Mesodermal cell (in vitro differentiated cells): Measurements from ENCODE around the gene OSBPL10.

Experiments used
- H3K27ac ChIP-seq: 2 replicates; pipeline ENCODE4 v1.7.0; 2013; ENCODE audit warnings: mild to moderate bottlenecking, low read depth, low read length, moderate library complexity; ENCODE audit not compliant: severe bottlenecking
- H3K36me3 ChIP-seq: 2 replicates; pipeline ENCODE4 v1.7.1; 2013; ENCODE audit warnings: mild to moderate bottlenecking, low read length, moderate library complexity; ENCODE audit not compliant: control insufficient read depth, insufficient read depth
- H3K4me1 ChIP-seq: one replicate; pipeline ENCODE4 v1.7.1; 2013; ENCODE audit warnings: mild to moderate bottlenecking, low read length; ENCODE audit not compliant: insufficient read depth, control insufficient read depth, poor library complexity, severe bottlenecking
- H3K4me3 ChIP-seq: 2 replicates; pipeline ENCODE4 v1.7.0; 2013; ENCODE audit warnings: low read length, control low read depth, mild to moderate bottlenecking; ENCODE audit not compliant: insufficient read depth, poor library complexity, severe bottlenecking; ENCODE audit errors: extremely low read depth
- H3K9me3 ChIP-seq: 2 replicates; pipeline ENCODE4 v1.7.1; 2013; ENCODE audit warnings: mild to moderate bottlenecking, low read length, moderate library complexity; ENCODE audit not compliant: control insufficient read depth
- WGBS, 2 experiments: methylation state at CpG; one replicate each; pipeline ENCODE4 v1.1.5; 2013; ENCODE audit warnings: missing lambda C conversion rate in 2 of 2; ENCODE audit not compliant: insufficient coverage in 2 of 2; 5-methylcytosine and 5-hydroxymethylcytosine counted together

The OSBPL10 gene

GRCh38 chr3:31836131-31837075 lies 144.7 kb downstream of the OSBPL10 start:
- 93 to 97% methylated on average over 4 to 6 of the region's 6 CpGs for WGBS, 2 experiments

GRCh38 chr3:31833391-31834190 lies 147.5 kb downstream of the OSBPL10 start:
- Histone ChIP-seq H3K4me3 (no peak overlapping the region), H3K27ac (no peak overlapping the region), H3K36me3 (peaks cover 7% of the 10 kb centered on the region), H3K4me1 (peaks cover 10% of the 10 kb centered on the region), H3K9me3 (no peaks in the 10 kb centered on the region)
- 83 to 96% methylated on average over 2 of the region's 6 CpGs for WGBS, 2 experiments

More at GRCh38 chr3:31836131-31837075, 144.7 kb downstream of the OSBPL10 start:
- no peak overlapping the region for H3K27ac ChIP-seq
- H3K36me3 ChIP-seq, result no peaks in the 10 kb centered on the region
- H3K9me3 ChIP-seq, result peaks cover 6% of the 10 kb centered on the region
- no peak overlapping the region for H3K4me3 ChIP-seq
- peaks cover 10% of the 10 kb centered on the region for H3K4me1 ChIP-seq

DNA sequence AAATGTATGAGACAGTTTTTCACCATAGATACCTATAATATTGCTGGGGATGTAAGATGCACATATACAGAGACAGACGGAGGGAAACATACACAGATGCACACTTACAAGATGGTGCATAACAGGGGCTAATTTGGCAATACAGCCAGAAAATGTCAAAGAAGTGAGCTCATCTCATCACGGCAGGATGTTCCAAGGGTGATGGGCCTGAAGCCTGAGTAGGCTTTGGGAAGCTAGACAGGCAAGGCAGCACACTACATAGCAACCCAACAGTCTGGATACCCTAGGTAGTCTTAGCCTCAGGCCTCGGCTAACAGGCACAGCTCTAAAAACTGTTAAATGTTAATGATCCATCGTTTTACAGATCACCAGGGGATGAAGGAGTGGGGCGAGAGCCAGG lies 148.5 kb downstream of the OSBPL10 start:
- H3K4me1 ChIP-seq, result peaks cover 10% of the 10 kb centered on the region
- H3K9me3 ChIP-seq, result no peaks in the 10 kb centered on the region
- H3K4me3 ChIP-seq, result no peak overlapping the region
- H3K27ac ChIP-seq, result no peak overlapping the region
- peaks cover 7% of the 10 kb centered on the region for H3K36me3 ChIP-seq
- 52 to 66% methylated on average over 2 to 4 of the region's 5 CpGs for WGBS, 2 experiments

GRCh38 chr3:31831591-31831990 lies 149.5 kb downstream of the OSBPL10 start:
- Histone ChIP-seq H3K36me3 (peaks cover 9% of the 10 kb centered on the region), H3K4me3 (no peak overlapping the region), H3K27ac (no peak overlapping the region), H3K9me3 (no peaks in the 10 kb centered on the region), H3K4me1 (peaks cover 10% of the 10 kb centered on the region)
- WGBS, 2 experiments, result 67 to 90% methylated on average over 1 to 4 of the region's 4 CpGs

DNA sequence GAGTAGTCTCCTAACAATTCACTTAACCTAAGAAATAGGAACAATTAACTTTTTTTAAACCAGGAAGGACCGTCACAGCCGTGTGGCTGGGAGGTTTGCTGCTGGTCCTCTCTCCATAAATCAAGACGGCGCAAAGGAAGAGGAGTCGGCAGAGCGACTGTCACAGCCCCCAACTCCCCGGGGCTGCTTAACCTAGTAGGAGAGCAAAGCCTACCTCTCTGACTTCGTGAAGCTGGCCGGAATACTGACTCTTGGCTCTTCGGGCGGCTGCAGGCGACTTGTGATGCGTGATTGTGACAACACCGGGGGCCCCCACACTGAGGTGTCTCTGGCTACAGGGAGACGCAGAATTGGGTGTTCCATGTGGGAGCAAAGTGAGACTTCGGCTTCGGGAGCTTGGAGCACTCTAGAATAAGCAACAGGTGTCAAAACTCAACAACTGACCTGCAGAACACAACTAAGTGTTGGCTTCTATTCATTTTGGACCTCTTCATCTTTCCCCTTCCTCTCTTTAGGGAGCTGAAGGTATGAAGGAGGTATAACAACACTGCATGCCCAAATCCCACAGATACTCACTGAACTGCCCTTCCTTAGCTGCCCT lies 151.1 kb downstream of the OSBPL10 start:
- WGBS, 2 experiments, result 89 to 93% methylated on average over 15 to 17 of the region's 17 CpGs
- Histone ChIP-seq H3K4me3 (no peak overlapping the region), H3K9me3 (no peaks in the 10 kb centered on the region), H3K4me1 (peaks cover 10% of the 10 kb centered on the region), H3K27ac (no peak overlapping the region), H3K36me3 (peaks cover 12% of the 10 kb centered on the region)

DNA sequence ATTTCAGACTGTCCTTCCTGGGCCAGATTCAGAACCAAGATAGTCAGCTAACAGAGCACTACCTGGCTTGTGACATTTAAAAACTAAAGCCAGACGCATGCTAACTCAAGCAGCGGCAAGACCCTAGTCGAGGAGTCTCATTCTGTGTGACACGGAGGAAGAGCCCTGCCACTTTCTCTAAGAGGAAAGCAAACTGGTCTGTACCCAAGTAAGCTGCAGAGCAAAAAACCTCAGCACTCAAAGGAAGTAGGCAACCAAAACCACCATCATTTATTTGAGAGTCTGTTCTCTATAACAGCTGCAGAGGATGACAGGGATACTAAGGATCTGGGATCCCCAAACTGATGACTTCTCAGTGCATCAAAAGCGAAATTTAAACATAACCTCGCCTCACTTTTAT lies 152.1 kb downstream of the OSBPL10 start:
- H3K36me3 ChIP-seq, result peaks cover 21% of the 10 kb centered on the region
- no peak overlapping the region for H3K27ac ChIP-seq
- H3K4me3 ChIP-seq, result no peak overlapping the region
- peaks cover 10% of the 10 kb centered on the region for H3K4me1 ChIP-seq
- 93 to 100% methylated on average over 3 to 6 of the region's 6 CpGs for WGBS, 2 experiments
- no peaks in the 10 kb centered on the region for H3K9me3 ChIP-seq

GRCh38 chr3:31828007-31828406 lies 153.1 kb downstream of the OSBPL10 start:
- no peak overlapping the region for H3K4me3 ChIP-seq
- H3K4me1 ChIP-seq, result peaks cover 6% of the 10 kb centered on the region
- no peak overlapping the region for H3K27ac ChIP-seq
- peaks cover 23% of the 10 kb centered on the region for H3K36me3 ChIP-seq
- no CpG with 5 or more reads among the region's 1 CpG for WGBS, 2 experiments
- H3K9me3 ChIP-seq, result no peaks in the 10 kb centered on the region

DNA sequence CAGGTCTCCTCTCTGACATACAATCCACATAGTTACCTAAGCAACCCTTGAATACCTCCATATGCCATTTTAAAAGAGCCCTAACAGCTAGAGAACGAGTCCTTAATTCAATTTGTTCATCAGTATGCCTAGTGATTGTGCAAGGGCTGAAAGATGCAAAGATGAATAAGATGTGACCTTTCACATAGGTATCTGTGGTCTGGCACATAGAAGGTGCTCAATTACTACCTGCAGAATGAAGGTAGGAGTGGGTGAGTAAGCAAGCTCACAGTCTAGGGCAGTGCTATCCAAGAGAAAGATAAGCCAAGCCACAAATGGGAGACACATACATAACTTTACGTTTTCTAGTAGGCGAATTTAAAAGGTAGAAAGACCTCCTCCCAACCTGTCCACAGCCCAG lies 157.9 kb downstream of the OSBPL10 start:
- Histone ChIP-seq H3K9me3 (no peaks in the 10 kb centered on the region), H3K36me3 (peaks cover 16% of the 10 kb centered on the region), H3K4me1 (no peaks in the 10 kb centered on the region), H3K4me3 (no peak overlapping the region), H3K27ac (no peak overlapping the region)
- 100% methylated on average over 1 of the region's 3 CpGs; no CpG with 5 or more reads in 1 of the 2 experiments for WGBS, 2 experiments

GRCh38 chr3:31821118-31821517 lies 159.9 kb downstream of the OSBPL10 start:
- 100% methylated on average over 1 of the region's 2 CpGs; no CpG with 5 or more reads in 1 of the 2 experiments for WGBS, 2 experiments
- H3K4me1 ChIP-seq, result no peaks in the 10 kb centered on the region
- no peak overlapping the region for H3K27ac ChIP-seq
- peaks cover 14% of the 10 kb centered on the region for H3K36me3 ChIP-seq
- no peaks in the 10 kb centered on the region for H3K9me3 ChIP-seq
- no peak overlapping the region for H3K4me3 ChIP-seq

- Histone ChIP-seq H3K36me3 (peaks cover 6% of the 10 kb centered on the region), H3K9me3 (no peaks in the 10 kb centered on the region), H3K4me3 (no peak overlapping the region), H3K27ac (no peak overlapping the region), H3K4me1 (peaks cover 9% of the 10 kb centered on the region)
- WGBS, 2 experiments, result 95 to 97% methylated on average over 8 of the region's 8 CpGs
Observed at GRCh38 chr3:31819441-31819840, 161.6 kb downstream of the OSBPL10 start.
